ENCODE measurements around the gene SDF2.

- TF ChIP-seq POLR2A (IDR thresholded peaks at IDR 0.05): no peak
- TF ChIP-seq POLR2AphosphoS5 (IDR thresholded peaks at IDR 0.05): no peak
- TF ChIP-seq, protein P1, sequence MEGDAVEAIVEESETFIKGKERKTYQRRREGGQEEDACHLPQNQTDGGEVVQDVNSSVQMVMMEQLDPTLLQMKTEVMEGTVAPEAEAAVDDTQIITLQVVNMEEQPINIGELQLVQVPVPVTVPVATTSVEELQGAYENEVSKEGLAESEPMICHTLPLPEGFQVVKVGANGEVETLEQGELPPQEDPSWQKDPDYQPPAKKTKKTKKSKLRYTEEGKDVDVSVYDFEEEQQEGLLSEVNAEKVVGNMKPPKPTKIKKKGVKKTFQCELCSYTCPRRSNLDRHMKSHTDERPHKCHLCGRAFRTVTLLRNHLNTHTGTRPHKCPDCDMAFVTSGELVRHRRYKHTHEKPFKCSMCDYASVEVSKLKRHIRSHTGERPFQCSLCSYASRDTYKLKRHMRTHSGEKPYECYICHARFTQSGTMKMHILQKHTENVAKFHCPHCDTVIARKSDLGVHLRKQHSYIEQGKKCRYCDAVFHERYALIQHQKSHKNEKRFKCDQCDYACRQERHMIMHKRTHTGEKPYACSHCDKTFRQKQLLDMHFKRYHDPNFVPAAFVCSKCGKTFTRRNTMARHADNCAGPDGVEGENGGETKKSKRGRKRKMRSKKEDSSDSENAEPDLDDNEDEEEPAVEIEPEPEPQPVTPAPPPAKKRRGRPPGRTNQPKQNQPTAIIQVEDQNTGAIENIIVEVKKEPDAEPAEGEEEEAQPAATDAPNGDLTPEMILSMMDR (IDR thresholded peaks at IDR 0.05): no peak
- no peak for TF ChIP-seq EP300 (IDR thresholded peaks at IDR 0.05)
These were observed 51.3 kb downstream of the SDF2 start for GRCh38 chr17:28610376-28610775.
